ENCODE results near the gene RPS28.
"Not testable (repeated sequence)": the region's sequence is repeated elsewhere in the genome, so short reads cannot be mapped to it uniquely, and the experiment has no call there.

Gene RPS28

GRCh38 chr19:8342684-8343482, 21.6 kb downstream of the RPS28 start, which contains the start of gene KANK3:
Gene KANK3, minus strand, starts transcription at chr19:8343262. Its CDS starts 5,434 bp downstream, at chr19:8337828.
- peak; percentile 81 to 94 for DNase-seq (ENCODE audit: low read depth in 2 of 2)

GRCh38 chr19:8343483-8343844, 22.2 kb downstream of the RPS28 start:
- no peak for DNase-seq (ENCODE audit: low read depth in 2 of 2)

- DNase-seq (ENCODE audit: low read depth in 2 of 2): not testable (repeated sequence)
Observed at GRCh38 chr19:8349629-8350372, 28.5 kb downstream of the RPS28 start.

- no peak for DNase-seq (ENCODE audit: low read depth in 2 of 2)
Observed at GRCh38 chr19:8352134-8352827, 31.0 kb downstream of the RPS28 start.

GRCh38 chr19:8352845-8353244, 31.5 kb downstream of the RPS28 start:
- DNase-seq (ENCODE audit: low read depth in 2 of 2): not testable (repeated sequence)

- DNase-seq (ENCODE audit: low read depth in 2 of 2): no peak
Observed at GRCh38 chr19:8355631-8356402, 34.5 kb downstream of the RPS28 start.

- DNase-seq (ENCODE audit: low read depth in 2 of 2): no peak
Observed at GRCh38 chr19:8357007-8357521, 35.8 kb downstream of the RPS28 start.

- no peak for DNase-seq (ENCODE audit: low read depth in 2 of 2)
Observed at GRCh38 chr19:8358948-8359347, 37.7 kb downstream of the RPS28 start.

GRCh38 chr19:8360196-8360595, 38.9 kb downstream of the RPS28 start:
- no peak for DNase-seq (ENCODE audit: low read depth in 2 of 2)

GRCh38 chr19:8361921-8362793, 40.9 kb downstream of the RPS28 start:
- no peak for DNase-seq (ENCODE audit: low read depth in 2 of 2)

GRCh38 chr19:8363803-8364771, 42.8 kb downstream of the RPS28 start, which contains the start of gene ANGPTL4:
Gene ANGPTL4, plus strand, starts transcription at chr19:8364155. Its CDS starts 167 bp downstream, at chr19:8364322.
- peak in 1 of 2 experiments; percentile 62 for DNase-seq (ENCODE audit: low read depth in 2 of 2)

GRCh38 chr19:8366121-8366581, 44.9 kb downstream of the RPS28 start:
- no peak for DNase-seq (ENCODE audit: low read depth in 2 of 2)

- DNase-seq (ENCODE audit: low read depth in 2 of 2): no peak
Observed at GRCh38 chr19:8366961-8367326, 45.6 kb downstream of the RPS28 start.

- DNase-seq (ENCODE audit: low read depth in 2 of 2): no peak
Observed at GRCh38 chr19:8367327-8368001, 46.2 kb downstream of the RPS28 start.

- no peak for DNase-seq (ENCODE audit: low read depth in 2 of 2)
Observed at GRCh38 chr19:8370176-8371010, 49.1 kb downstream of the RPS28 start.

- DNase-seq (ENCODE audit: low read depth in 2 of 2): no peak
Observed at GRCh38 chr19:8371011-8371804, 49.9 kb downstream of the RPS28 start.

All from stimulated activated CD4-positive, alpha-beta T cell treated with anti-CD3 and anti-CD28 coated beads, Interleukin-12 subunit alpha, Interleukin-12 subunit beta, amount 100 ng/mL, for 24 hours (primary cell).